HEK293 (cell line): ENCODE measurements around the gene SPOCK1.

Experiments used
- CTCF ChIA-PET: fragments of 350-600 bp; formaldehyde crosslinking; extraction: SDS; loops from one replicate; lab custom pipeline; 2021; ENCODE audit warnings: antibody characterized with exemption; lab: Yijun Ruan, JAX
- POLR2A ChIA-PET: fragments of 300-600 bp; formaldehyde crosslinking; extraction: SDS; loops from one replicate; lab custom pipeline; 2020; ENCODE audit warnings: antibody characterized with exemption, inconsistent platforms; lab: Yijun Ruan, JAX
- H3K27ac ChIP-seq: fragments of 200-500 bp; sonication (Bioruptor generic); 2 replicates; pipeline ENCODE4 v1.5.1; 2014; ENCODE audit warnings: low read depth, low read length, control low read depth, inconsistent platforms; ENCODE audit errors: extremely low read depth
- H3K36me3 ChIP-seq, 2 experiments: fragments of 200-500 bp in 1 of 2; sonication (Bioruptor generic) in 1 of 2; 1 replicate in 1 of 2; 2 replicates in 1 of 2; pipeline ENCODE4 v1.5.1; 2014 to 2017; ENCODE audit warnings: inconsistent platforms in 2 of 2, low read length in 2 of 2; ENCODE audit not compliant: control insufficient read depth in 2 of 2, insufficient read depth in 1 of 2
- H3K4me1 ChIP-seq: fragments of 200-500 bp; sonication (Bioruptor generic); 2 replicates; pipeline ENCODE4 v1.5.1; 2014; ENCODE audit warnings: mild to moderate bottlenecking, low read length, inconsistent platforms; ENCODE audit not compliant: control insufficient read depth, insufficient read depth
- H3K4me3 ChIP-seq: 2 replicates; pipeline ENCODE4 v1.5.1; 2011; ENCODE audit warnings: low read depth, mild to moderate bottlenecking, control low read depth, low read length, moderate library complexity
- H3K9me3 ChIP-seq: fragments of 200-500 bp; sonication (Bioruptor generic); 2 replicates; pipeline ENCODE4 v1.5.1; 2014; ENCODE audit warnings: low read depth, low read length, inconsistent platforms; ENCODE audit not compliant: control insufficient read depth, insufficient read depth
- GLI2 ChIP-seq: fragments of 450-650 bp; formaldehyde crosslinking; IDR thresholded peaks from 2 replicates; pipeline ENCODE4; 2017; ENCODE audit warnings: missing biosample characterization, missing genetic modification characterization, low read depth, borderline replicate concordance
- GLIS2 ChIP-seq: fragments of 450-650 bp; formaldehyde crosslinking; IDR thresholded peaks from 2 replicates; pipeline ENCODE4 v1.5.1; 2016; ENCODE audit warnings: missing biosample characterization, missing genetic modification characterization
- HOXA7 ChIP-seq: sonication (generic); formaldehyde crosslinking; IDR thresholded peaks from 2 replicates; pipeline ENCODE4 v1.8.1; 2022; ENCODE audit warnings: missing genetic modification reagents, borderline replicate concordance
- KLF16 ChIP-seq: fragments of 450-650 bp; formaldehyde crosslinking; IDR thresholded peaks from 2 replicates; pipeline ENCODE4 v1.5.1; 2017; ENCODE audit warnings: missing biosample characterization, missing genetic modification characterization
- YY2 ChIP-seq: fragments of 450-650 bp; formaldehyde crosslinking; IDR thresholded peaks from 2 replicates; pipeline ENCODE4 v1.5.1; 2016; ENCODE audit warnings: missing biosample characterization, missing genetic modification characterization
- ZIC2 ChIP-seq: fragments of 450-650 bp; formaldehyde crosslinking; IDR thresholded peaks from 2 replicates; pipeline ENCODE4 v1.5.1; 2016; ENCODE audit warnings: missing biosample characterization, missing genetic modification characterization
- ZNF10 ChIP-seq: fragments of 450-650 bp; formaldehyde crosslinking; IDR thresholded peaks from 2 replicates; pipeline ENCODE4 v1.5.1; 2017; ENCODE audit warnings: missing biosample characterization, missing genetic modification characterization
- ZNF155 ChIP-seq: fragments of 450-650 bp; formaldehyde crosslinking; IDR thresholded peaks from 2 replicates; pipeline ENCODE4 v1.5.1; 2016; ENCODE audit warnings: missing biosample characterization, missing genetic modification characterization
- ZNF175 ChIP-seq: fragments of 450-650 bp; formaldehyde crosslinking; IDR thresholded peaks from 2 replicates; pipeline ENCODE4 v1.5.1; 2016; ENCODE audit warnings: missing biosample characterization, missing genetic modification characterization
- ZNF184 ChIP-seq: fragments of 450-650 bp; IDR thresholded peaks from 2 replicates; pipeline ENCODE4 v1.5.1; 2018; ENCODE audit warnings: missing biosample characterization, mild to moderate bottlenecking, missing genetic modification characterization
- ZNF223 ChIP-seq: fragments of 450-650 bp; formaldehyde crosslinking; IDR thresholded peaks from 2 replicates; pipeline ENCODE4 v1.5.1; 2016; ENCODE audit warnings: missing biosample characterization, missing genetic modification characterization
- ZNF366 ChIP-seq: fragments of 450-650 bp; formaldehyde crosslinking; conservative IDR thresholded peaks from 2 replicates; pipeline ENCODE4 v1.5.1; 2016; ENCODE audit warnings: missing biosample characterization, missing genetic modification characterization
- ZNF423 ChIP-seq: fragments of 450-650 bp; formaldehyde crosslinking; IDR thresholded peaks from 2 replicates; pipeline ENCODE4 v1.5.1; 2016; ENCODE audit warnings: missing biosample characterization, missing genetic modification characterization
- ZNF501 ChIP-seq: fragments of 450-650 bp; formaldehyde crosslinking; IDR thresholded peaks from 2 replicates; pipeline ENCODE4 v1.5.1; 2016; ENCODE audit warnings: missing biosample characterization, missing genetic modification characterization
- ZNF529 ChIP-seq: fragments of 450-650 bp; formaldehyde crosslinking; IDR thresholded peaks from 2 replicates; pipeline ENCODE4 v1.5.1; 2017; ENCODE audit warnings: missing genetic modification characterization, missing biosample characterization; ENCODE audit not compliant: insufficient replicate concordance
- ZNF626 ChIP-seq: fragments of 450-650 bp; sonication (Bioruptor Pico); formaldehyde crosslinking; IDR thresholded peaks from 2 replicates; pipeline ENCODE4 v1.5.1; 2018; ENCODE audit warnings: missing biosample characterization, missing genetic modification characterization, inconsistent platforms
- ZNF654 ChIP-seq: fragments of 450-650 bp; formaldehyde crosslinking; IDR thresholded peaks from 2 replicates; pipeline ENCODE4 v1.5.1; 2016; ENCODE audit warnings: low read depth, missing biosample characterization, missing genetic modification characterization
- ZNF677 ChIP-seq: fragments of 450-650 bp; IDR thresholded peaks from 2 replicates; pipeline ENCODE4 v1.5.0; 2018; ENCODE audit warnings: missing biosample characterization, mild to moderate bottlenecking, missing genetic modification characterization, moderate library complexity
- ZNF776 ChIP-seq: fragments of 450-650 bp; formaldehyde crosslinking; IDR thresholded peaks from 2 replicates; pipeline ENCODE4 v1.5.0; 2017; ENCODE audit warnings: missing biosample characterization, missing genetic modification characterization, borderline replicate concordance
- ZNF792 ChIP-seq: fragments of 450-650 bp; formaldehyde crosslinking; IDR thresholded peaks from 2 replicates; pipeline ENCODE4 v1.5.1; 2016; ENCODE audit warnings: missing biosample characterization, missing genetic modification characterization
- ZNF830 ChIP-seq: fragments of 450-650 bp; IDR thresholded peaks from 2 replicates; pipeline ENCODE4 v1.5.0; 2018; ENCODE audit warnings: missing biosample characterization, missing genetic modification characterization, low read depth, mild to moderate bottlenecking, moderate library complexity
- ZSCAN30 ChIP-seq: fragments of 450-650 bp; IDR thresholded peaks from 2 replicates; pipeline ENCODE4 v1.5.1; 2018; ENCODE audit warnings: missing biosample characterization, mild to moderate bottlenecking, missing genetic modification characterization, moderate library complexity
- TF ChIP-seq, protein P1 (sequence below): fragments of 450-650 bp; formaldehyde crosslinking; IDR thresholded peaks from 2 replicates; pipeline ENCODE4 v1.5.1; 2016; ENCODE audit warnings: missing biosample characterization, missing genetic modification characterization
- TF ChIP-seq, protein P2 (sequence below): fragments of 450-650 bp; formaldehyde crosslinking; IDR thresholded peaks from 2 replicates; pipeline ENCODE4 v1.5.1; 2016; ENCODE audit warnings: missing biosample characterization, missing genetic modification characterization
- TF ChIP-seq, protein P3 (sequence below): fragments of 450-650 bp; formaldehyde crosslinking; IDR thresholded peaks from 2 replicates; pipeline ENCODE4 v1.5.1; 2016; ENCODE audit warnings: missing biosample characterization, missing genetic modification characterization
- TF ChIP-seq, protein P4 (sequence below): fragments of 450-650 bp; formaldehyde crosslinking; IDR thresholded peaks from 2 replicates; pipeline ENCODE4 v1.5.1; 2017; ENCODE audit warnings: missing biosample characterization, missing genetic modification characterization
- TF ChIP-seq, protein P5 (sequence below): fragments of 450-650 bp; formaldehyde crosslinking; IDR thresholded peaks from 2 replicates; pipeline ENCODE4 v1.5.1; 2016; ENCODE audit warnings: missing biosample characterization, missing genetic modification characterization
- TF ChIP-seq, protein P6 (sequence below): fragments of 450-650 bp; formaldehyde crosslinking; IDR thresholded peaks from 2 replicates; pipeline ENCODE4 v1.5.1; 2017; ENCODE audit warnings: missing biosample characterization, missing genetic modification characterization

The SPOCK1 gene

DNA sequence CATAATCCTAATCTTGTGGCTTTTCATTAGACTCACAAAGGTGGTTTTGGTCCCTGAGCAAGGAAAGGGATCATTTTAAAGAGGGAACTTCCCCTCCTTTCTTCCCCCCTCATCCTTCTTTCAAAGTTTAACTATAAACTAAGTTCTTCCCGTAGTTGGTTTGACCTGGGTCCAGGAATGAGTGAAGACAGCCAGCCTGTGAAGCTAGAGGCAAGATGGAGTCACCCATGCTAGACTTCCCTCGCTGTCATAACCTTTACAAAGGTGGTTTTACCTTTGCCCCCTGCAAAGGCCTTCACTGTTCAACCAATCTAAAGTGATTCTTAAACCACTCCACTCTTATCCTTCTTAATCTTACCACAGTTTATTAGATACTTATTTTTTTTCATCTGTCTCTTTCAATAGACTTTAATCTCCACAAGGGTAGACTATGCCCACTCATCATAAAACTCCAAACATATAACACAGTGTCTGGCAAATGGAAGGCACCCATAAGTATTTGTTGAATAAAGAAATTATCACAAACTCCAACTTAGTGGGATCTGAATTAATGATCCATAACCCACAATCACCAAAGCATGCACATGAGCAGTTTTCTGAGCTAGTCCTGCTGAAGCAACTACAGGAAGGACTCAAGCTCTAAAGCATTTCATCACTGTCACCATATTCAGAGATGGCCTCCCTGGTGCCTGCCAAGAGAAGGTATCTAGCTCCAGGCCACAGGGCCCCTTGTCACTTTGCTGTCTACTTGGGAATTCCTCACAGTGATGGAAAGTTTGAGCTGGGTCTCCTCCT lies 369.0 kb downstream of the SPOCK1 start:
- TF ChIP-seq ZNF677 (no peak), GLI2 (tag by site-specific recombination) (no peak), ZNF155 (tag by site-specific recombination) (no peak), ZNF175 (no peak), ZNF830 (tag by site-specific recombination) (no peak), ZNF792 (tag by site-specific recombination) (no peak), ZNF423 (tag by site-specific recombination) (no peak), ZNF626 (tag by site-specific recombination) (no peak), ZNF184 (tag by site-specific recombination) (no peak), ZNF366 (no peak), ZNF776 (tag by site-specific recombination) (no peak), ZNF501 (tag by site-specific recombination) (no peak)
- TF ChIP-seq, protein P1, sequence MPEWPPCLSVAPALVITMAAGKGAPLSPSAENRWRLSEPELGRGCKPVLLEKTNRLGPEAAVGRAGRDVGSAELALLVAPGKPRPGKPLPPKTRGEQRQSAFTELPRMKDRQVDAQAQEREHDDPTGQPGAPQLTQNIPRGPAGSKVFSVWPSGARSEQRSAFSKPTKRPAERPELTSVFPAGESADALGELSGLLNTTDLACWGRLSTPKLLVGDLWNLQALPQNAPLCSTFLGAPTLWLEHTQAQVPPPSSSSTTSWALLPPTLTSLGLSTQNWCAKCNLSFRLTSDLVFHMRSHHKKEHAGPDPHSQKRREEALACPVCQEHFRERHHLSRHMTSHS (tag by site-specific recombination) = no peak
- TF ChIP-seq, protein P2, sequence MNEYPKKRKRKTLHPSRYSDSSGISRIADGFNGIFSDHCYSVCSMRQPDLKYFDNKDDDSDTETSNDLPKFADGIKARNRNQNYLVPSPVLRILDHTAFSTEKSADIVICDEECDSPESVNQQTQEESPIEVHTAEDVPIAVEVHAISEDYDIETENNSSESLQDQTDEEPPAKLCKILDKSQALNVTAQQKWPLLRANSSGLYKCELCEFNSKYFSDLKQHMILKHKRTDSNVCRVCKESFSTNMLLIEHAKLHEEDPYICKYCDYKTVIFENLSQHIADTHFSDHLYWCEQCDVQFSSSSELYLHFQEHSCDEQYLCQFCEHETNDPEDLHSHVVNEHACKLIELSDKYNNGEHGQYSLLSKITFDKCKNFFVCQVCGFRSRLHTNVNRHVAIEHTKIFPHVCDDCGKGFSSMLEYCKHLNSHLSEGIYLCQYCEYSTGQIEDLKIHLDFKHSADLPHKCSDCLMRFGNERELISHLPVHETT (tag by site-specific recombination) = no peak
- Histone ChIP-seq H3K9me3 (no peaks in the 10 kb centered on the region), H3K4me1 (no peaks in the 10 kb centered on the region), H3K4me3 (no peak overlapping the region), H3K27ac (no peak overlapping the region), H3K36me3 (no peaks in the 10 kb centered on the region)
- ChIA-PET CTCF (no interaction called here), POLR2A (no interaction called here)

DNA sequence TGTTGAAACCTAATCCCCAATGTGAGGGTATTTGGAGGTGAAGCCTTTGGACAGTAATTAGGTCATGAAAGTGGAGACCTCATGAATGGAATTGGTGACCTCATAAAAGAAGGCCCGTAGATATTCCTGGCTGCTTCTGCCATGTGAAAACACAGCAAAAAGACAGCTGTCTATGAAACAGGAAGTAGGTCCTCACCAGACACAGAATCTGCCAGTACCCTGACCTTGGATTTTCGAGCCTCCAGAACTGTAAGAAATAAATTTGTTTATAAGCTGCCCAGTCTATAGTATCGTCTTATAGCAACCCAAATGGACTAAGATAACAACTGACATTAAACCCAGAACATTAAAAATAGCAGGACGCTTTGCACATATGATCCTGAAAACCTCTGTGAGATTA lies 371.1 kb downstream of the SPOCK1 start:
- no peaks in the 10 kb centered on the region for H3K4me1 ChIP-seq
- no peaks in the 10 kb centered on the region for H3K9me3 ChIP-seq
- H3K4me3 ChIP-seq = no peak overlapping the region
- ChIA-PET POLR2A (no interaction called here), CTCF (no interaction called here)
- H3K36me3 ChIP-seq = no peaks in the 10 kb centered on the region
- no peak overlapping the region for H3K27ac ChIP-seq
- TF ChIP-seq YY2 (tag by site-specific recombination) (no peak), ZSCAN30 (tag by site-specific recombination) (no peak), ZIC2 (tag by site-specific recombination) (no peak), ZNF223 (tag by site-specific recombination) (no peak), KLF16 (no peak), GLI2 (tag by site-specific recombination) (no peak), ZNF654 (no peak), ZNF10 (tag by site-specific recombination) (no peak), ZNF529 (tag by site-specific recombination) (no peak), GLIS2 (tag by site-specific recombination) (no peak), HOXA7 (CRISPR knock-in tag) (no peak)
- TF ChIP-seq, protein P3, sequence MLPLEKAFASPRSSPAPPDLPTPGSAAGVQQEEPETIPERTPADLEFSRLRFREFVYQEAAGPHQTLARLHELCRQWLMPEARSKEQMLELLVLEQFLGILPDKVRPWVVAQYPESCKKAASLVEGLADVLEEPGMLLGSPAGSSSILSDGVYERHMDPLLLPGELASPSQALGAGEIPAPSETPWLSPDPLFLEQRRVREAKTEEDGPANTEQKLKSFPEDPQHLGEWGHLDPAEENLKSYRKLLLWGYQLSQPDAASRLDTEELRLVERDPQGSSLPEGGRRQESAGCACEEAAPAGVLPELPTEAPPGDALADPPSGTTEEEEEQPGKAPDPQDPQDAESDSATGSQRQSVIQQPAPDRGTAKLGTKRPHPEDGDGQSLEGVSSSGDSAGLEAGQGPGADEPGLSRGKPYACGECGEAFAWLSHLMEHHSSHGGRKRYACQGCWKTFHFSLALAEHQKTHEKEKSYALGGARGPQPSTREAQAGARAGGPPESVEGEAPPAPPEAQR (tag by site-specific recombination) = no peak
- TF ChIP-seq, protein P4, sequence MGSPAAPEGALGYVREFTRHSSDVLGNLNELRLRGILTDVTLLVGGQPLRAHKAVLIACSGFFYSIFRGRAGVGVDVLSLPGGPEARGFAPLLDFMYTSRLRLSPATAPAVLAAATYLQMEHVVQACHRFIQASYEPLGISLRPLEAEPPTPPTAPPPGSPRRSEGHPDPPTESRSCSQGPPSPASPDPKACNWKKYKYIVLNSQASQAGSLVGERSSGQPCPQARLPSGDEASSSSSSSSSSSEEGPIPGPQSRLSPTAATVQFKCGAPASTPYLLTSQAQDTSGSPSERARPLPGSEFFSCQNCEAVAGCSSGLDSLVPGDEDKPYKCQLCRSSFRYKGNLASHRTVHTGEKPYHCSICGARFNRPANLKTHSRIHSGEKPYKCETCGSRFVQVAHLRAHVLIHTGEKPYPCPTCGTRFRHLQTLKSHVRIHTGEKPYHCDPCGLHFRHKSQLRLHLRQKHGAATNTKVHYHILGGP (tag by site-specific recombination) = no peak
- TF ChIP-seq, protein P5, sequence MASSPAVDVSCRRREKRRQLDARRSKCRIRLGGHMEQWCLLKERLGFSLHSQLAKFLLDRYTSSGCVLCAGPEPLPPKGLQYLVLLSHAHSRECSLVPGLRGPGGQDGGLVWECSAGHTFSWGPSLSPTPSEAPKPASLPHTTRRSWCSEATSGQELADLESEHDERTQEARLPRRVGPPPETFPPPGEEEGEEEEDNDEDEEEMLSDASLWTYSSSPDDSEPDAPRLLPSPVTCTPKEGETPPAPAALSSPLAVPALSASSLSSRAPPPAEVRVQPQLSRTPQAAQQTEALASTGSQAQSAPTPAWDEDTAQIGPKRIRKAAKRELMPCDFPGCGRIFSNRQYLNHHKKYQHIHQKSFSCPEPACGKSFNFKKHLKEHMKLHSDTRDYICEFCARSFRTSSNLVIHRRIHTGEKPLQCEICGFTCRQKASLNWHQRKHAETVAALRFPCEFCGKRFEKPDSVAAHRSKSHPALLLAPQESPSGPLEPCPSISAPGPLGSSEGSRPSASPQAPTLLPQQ (tag by site-specific recombination) = no peak
- TF ChIP-seq, protein P6, sequence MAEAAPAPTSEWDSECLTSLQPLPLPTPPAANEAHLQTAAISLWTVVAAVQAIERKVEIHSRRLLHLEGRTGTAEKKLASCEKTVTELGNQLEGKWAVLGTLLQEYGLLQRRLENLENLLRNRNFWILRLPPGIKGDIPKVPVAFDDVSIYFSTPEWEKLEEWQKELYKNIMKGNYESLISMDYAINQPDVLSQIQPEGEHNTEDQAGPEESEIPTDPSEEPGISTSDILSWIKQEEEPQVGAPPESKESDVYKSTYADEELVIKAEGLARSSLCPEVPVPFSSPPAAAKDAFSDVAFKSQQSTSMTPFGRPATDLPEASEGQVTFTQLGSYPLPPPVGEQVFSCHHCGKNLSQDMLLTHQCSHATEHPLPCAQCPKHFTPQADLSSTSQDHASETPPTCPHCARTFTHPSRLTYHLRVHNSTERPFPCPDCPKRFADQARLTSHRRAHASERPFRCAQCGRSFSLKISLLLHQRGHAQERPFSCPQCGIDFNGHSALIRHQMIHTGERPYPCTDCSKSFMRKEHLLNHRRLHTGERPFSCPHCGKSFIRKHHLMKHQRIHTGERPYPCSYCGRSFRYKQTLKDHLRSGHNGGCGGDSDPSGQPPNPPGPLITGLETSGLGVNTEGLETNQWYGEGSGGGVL (tag by site-specific recombination) = no peak
